Measurements from ENCODE around the gene GREB1.

The GREB1 gene

DNA sequence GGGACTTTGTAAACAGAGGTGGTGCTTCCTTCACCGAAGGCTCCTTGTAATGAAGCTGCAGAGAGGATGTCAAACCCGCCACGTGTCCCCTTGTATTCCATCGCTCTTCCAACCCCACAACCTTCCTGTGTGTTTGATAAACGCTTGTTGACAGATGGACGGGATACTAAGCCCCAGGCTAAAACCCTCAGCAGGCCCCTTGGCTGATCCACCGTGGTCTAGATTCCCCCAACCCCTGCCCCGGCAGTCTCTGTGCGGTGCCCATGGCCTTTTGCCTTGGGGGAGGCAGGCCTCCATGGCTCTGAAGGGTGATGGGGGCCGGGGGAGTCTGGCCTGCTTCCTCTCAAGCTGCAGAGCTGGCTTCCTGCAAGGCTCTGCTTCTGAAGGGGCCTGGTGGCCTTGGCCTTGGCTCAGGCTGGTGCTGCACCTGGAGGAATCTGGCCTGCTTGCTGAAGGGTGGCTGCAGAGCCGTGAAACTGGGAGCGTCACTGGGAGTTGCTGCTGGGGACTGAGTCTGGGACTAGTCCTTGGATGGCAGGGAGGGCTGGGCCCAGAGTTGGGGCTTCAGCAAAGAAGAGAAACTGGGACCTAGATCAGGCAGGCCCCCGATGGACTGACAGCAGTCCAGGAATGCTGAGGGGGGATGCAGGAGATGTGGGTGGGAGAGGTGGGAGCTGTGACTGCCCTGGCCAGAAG is 145.8 kb downstream of the GREB1 start:
- DNase-seq = peak in 1 of 56 donors; percentile 23

DNA sequence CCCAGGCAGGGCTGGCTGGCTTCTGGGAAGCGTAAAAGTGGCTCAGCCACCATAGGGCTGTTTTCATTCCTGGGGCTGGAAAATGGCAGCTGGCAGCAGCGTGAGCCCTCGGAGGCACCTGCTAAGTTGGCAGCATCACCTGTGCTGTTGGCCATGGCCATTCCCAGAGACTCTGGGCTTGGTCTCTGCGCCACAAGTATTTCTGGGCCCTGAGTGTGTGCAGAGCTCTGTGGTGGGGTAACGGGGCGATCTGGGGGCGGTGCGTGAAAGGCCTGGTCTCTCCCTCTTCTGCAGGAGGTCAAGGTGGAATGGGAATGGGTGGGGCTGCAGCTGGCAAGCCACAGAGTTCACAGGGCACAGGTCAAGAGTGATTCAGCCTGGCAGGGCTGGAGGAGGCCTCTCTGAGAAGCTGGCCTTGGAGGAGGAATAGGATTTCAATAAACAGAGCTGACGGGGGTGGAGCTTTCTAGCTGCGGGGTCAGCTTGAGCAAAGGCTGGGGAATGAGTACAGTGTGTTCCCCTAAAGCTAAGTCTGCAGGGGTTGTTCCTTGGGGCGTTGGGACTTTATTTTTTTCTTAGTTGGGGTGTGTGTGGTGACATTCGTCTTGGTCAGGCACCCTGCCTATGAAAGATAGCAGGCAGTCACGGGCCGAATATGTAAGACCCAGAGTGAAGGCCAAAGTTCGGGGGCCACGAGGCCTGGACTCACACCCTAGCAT is 146.5 kb downstream of the GREB1 start:
- peak in 2 of 56 donors; percentile 32 to 50 for DNase-seq

GRCh38 chr2:11680901-11681721 is 147.3 kb downstream of the GREB1 start:
- DNase-seq = no peak

DNA sequence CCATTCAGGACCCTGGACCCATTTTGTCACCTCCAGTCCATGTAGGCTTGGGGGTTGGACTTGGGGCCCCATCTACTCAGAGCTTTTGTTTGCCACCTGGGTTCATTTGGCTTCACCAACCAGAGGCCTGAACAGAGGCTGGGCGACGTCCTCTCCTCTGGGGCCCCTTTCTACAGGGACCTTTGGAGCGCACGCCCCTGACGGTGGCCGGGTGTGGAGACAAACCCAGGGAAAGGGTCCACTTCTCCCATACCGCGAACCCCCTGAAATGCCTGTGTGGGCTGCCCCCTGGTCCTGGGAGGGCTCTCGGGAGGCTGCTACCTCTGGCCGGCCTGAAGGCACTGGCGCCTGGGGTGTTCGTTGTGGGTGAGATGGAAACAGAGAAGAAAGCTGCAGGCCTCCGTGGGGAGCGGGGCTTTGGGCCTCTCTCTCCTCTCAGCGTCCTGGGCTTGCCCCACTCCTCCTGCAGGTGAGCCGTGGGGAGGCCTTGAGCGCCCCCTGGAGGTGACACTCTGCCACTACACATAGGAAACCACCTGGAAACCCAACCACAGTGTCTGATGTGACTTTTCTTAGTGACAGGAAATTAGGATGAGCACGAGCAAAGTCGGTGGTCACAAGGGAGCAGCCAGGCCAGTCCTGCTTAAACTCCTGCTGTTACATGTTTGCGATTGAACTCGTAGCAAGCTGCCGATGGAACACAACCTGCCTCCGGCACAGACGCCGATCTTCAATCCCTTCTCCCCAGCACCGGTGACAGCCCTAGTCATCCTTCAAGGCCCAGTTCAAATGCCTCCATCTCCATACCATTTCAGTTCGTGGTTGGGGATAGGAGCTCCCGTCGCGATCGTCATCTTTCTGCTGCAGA is 148.1 kb downstream of the GREB1 start:
- peak in 13 of 56 donors; percentile 13 to 50 (median 24) for DNase-seq

GRCh38 chr2:11682590-11682915 is 148.7 kb downstream of the GREB1 start:
- DNase-seq = no peak

DNA sequence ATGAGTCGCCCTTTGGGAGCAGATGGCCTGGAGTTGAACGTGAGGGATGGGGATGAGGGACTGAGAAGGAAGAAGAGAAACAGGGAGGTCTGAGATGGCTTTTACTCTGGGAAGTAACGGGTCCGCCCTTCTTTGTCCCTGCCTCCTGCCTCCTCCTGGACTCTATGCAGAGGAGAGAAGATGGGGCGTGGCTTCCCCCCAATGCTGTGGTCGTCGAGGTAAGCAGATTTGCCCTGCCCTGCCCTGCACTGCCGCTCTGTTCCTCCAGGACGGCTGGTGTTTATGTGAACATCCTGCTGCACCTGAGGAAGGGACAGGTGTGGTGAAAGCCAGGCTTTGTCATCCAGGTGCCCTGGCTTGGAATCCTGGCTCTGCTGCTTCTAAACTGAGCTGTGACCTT is 149.6 kb downstream of the GREB1 start:
- no peak for DNase-seq

DNA sequence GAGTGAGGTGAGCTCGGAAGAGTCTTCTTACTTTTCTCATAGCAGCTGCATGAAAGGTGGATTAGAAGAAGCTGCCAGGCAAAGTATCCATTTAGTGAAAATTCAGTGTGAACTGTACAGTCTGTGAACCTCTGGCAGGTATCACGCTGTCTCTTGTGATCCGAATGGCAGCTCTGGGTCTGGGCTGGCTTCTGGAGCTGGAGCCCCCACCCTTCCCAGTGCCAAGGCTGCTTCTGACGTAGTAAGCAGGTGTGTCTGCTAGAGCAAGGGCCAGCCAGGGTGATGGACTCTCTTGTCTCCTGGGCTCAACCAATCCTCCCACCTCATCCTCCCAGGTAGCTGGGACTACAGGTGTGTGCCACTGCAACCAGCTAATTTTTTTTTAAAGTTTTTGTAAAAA is 150.1 kb downstream of the GREB1 start:
- DNase-seq = no peak

DNA sequence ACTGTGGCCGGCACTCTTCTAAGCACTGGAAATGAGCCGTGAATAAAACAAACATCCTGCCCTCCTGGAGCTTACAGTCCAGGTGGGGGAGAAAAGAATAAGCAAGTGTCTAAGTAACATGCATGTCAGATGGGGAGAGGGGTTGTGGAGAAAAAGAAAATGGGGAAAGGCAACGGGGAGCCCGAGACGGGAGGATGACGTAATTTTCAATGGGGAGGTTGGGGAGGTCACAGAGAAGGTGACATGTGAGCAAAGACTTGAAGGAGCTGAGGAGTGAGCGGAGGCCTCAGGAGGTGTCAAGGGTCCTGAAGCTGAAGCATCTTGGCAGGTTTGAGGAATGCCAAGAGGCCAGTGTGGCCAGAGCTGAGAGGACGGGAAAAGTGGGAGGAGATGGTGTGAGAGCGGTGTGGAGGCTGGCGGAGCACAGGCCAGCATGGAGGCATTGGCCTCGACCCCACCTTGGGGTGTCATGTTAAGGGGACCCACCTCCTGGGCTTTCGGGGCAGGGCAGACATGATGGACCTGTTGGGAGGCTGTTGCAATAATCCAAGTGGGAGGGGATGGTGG is 151.1 kb downstream of the GREB1 start:
- DNase-seq = no peak

GRCh38 chr2:11685906-11686470 is 152.1 kb downstream of the GREB1 start:
- DNase-seq = no peak

GRCh38 chr2:11687736-11688135 is 153.9 kb downstream of the GREB1 start:
- DNase-seq = no peak

GRCh38 chr2:11688222-11689069 is 154.6 kb downstream of the GREB1 start:
- peak in 31 of 56 donors; percentile 13 to 76 (median 44) for DNase-seq

DNA sequence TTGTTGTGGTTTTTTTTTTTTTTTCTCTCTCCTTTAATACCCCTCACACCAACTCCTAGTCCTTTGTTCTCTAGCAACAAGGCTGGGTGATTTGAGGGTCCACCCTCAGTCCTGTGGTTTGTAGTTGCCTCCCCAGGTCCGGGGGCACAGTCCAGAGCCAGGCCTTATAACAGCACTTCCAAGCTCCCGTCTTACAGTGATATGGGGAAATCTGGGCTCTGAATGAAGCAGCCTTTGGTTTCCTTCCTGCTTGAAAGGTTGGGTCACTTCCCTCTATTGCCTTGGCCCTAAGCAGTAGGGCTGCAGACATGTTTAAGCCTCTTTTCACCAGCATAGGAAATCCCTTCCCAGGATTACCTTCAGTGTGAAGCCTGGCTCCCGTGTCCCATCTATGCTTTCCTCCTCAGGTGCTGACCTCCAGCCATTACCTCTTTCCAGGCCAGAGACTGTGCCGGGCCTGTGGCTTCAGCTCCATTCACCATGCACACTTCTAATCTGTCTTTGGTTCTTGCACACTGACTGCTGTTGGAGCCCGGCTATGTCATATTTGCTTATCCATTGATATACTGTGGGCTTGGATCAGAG is 157.3 kb downstream of the GREB1 start:
- DNase-seq = no peak
